ENCODE data around the gene UBASH3A. TPM values are rescaled to one million over a fixed set of nuclear protein-coding genes. Genes with fewer than 3 reads are reported as not detected.

Gene UBASH3A
- polyA plus RNA-seq, 1 donor (not counting 4 experiments of a cell fraction or from before 2014, with no cell fraction given), result not detected

GRCh38 chr21:42418886-42419285 is 15.2 kb downstream of the UBASH3A start:
- DNase-seq (ENCODE audit: low read depth, low spot score), result no peak
- Histone ChIP-seq H3K27me3 (ENCODE audit: control insufficient read depth, extremely low read depth, insufficient read depth, low read length) (peaks cover 4% of the 10 kb centered on the region), H3K79me2 (ENCODE audit: control insufficient read depth, insufficient read depth, low read length) (no peaks in the 10 kb centered on the region), H3K4me3 (ENCODE audit: control insufficient read depth in 2 of 3, extremely low read depth in 1 of 3, insufficient read depth in 2 of 3, low read depth in 1 of 3, low read length in 3 of 3) (no peak overlapping the region), H3K9me3 (ENCODE audit: control insufficient read depth, low read depth, low read length) (no peaks in the 10 kb centered on the region), H4K20me1 (ENCODE audit: control insufficient read depth, extremely low read depth, insufficient read depth, low read length) (no peaks in the 10 kb centered on the region), H3K4me2 (ENCODE audit: control insufficient read depth, extremely low read depth, insufficient read depth, low read depth, low read length) (no peak overlapping the region), H3K9me1 (ENCODE audit: control insufficient read depth, extremely low read depth, insufficient read depth, low read length) (no peaks in the 10 kb centered on the region), H2AFZ (ENCODE audit: control insufficient read depth, low read length) (no peak overlapping the region), H3K27ac (ENCODE audit: control insufficient read depth, insufficient read depth, low read length) (no peak overlapping the region), H3K9ac (ENCODE audit: control insufficient read depth, extremely low read depth, insufficient read depth, low read length) (no peak overlapping the region), H3K4me1 (ENCODE audit: control insufficient read depth, extremely low read depth, insufficient read depth, low read length) (no peaks in the 10 kb centered on the region), H3K36me3 (ENCODE audit: control insufficient read depth in 2 of 2, extremely low read depth in 1 of 2, insufficient read depth in 2 of 2, low read length in 2 of 2) (no peaks in the 10 kb centered on the region)
- no peak for TF ChIP-seq EZH2 (IDR thresholded peaks at IDR 0.05; ENCODE audit: low read length)
- no peak for TF ChIP-seq CTCF (optimal IDR thresholded peaks at IDR 0.05 in 1 of 3, IDR thresholded peaks at IDR 0.05 in 1 of 3, conservative IDR thresholded peaks at IDR 0.05 in 1 of 3; ENCODE audit: extremely low read depth in 1 of 3, insufficient read depth in 2 of 3, low read length in 3 of 3)
- dilution Hi-C loops (cut with MboI; ENCODE audit: extremely low pct_ligation_motif_present, low sequenced_read_pairs), result no loop called here
- no peak for FAIRE-seq

- Histone ChIP-seq H3K9ac (ENCODE audit: control insufficient read depth, extremely low read depth, insufficient read depth, low read length) (no peak overlapping the region), H3K4me2 (ENCODE audit: control insufficient read depth, extremely low read depth, insufficient read depth, low read depth, low read length) (no peak overlapping the region), H3K27ac (ENCODE audit: control insufficient read depth, insufficient read depth, low read length) (no peak overlapping the region), H3K36me3 (ENCODE audit: control insufficient read depth in 2 of 2, extremely low read depth in 1 of 2, insufficient read depth in 2 of 2, low read length in 2 of 2) (no peaks in the 10 kb centered on the region), H4K20me1 (ENCODE audit: control insufficient read depth, extremely low read depth, insufficient read depth, low read length) (no peaks in the 10 kb centered on the region), H3K27me3 (ENCODE audit: control insufficient read depth, extremely low read depth, insufficient read depth, low read length) (peaks cover 7% of the 10 kb centered on the region), H3K4me1 (ENCODE audit: control insufficient read depth, extremely low read depth, insufficient read depth, low read length) (no peaks in the 10 kb centered on the region), H3K4me3 (ENCODE audit: control insufficient read depth in 2 of 3, extremely low read depth in 1 of 3, insufficient read depth in 2 of 3, low read depth in 1 of 3, low read length in 3 of 3) (no peak overlapping the region), H3K9me1 (ENCODE audit: control insufficient read depth, extremely low read depth, insufficient read depth, low read length) (no peaks in the 10 kb centered on the region), H3K9me3 (ENCODE audit: control insufficient read depth, low read depth, low read length) (no peaks in the 10 kb centered on the region), H3K79me2 (ENCODE audit: control insufficient read depth, insufficient read depth, low read length) (no peaks in the 10 kb centered on the region), H2AFZ (ENCODE audit: control insufficient read depth, low read length) (no peak overlapping the region)
- no peak for FAIRE-seq
- DNase-seq (ENCODE audit: low read depth, low spot score), result no peak
- dilution Hi-C loops (cut with MboI; ENCODE audit: extremely low pct_ligation_motif_present, low sequenced_read_pairs), result loop anchor here (10.0 kb wide), 1 partner anchor 75 kb away; no protein-coding TSS in a partner anchor
- TF ChIP-seq EZH2 (IDR thresholded peaks at IDR 0.05; ENCODE audit: low read length) (no peak), CTCF (optimal IDR thresholded peaks at IDR 0.05 in 1 of 3, IDR thresholded peaks at IDR 0.05 in 1 of 3, conservative IDR thresholded peaks at IDR 0.05 in 1 of 3; ENCODE audit: extremely low read depth in 1 of 3, insufficient read depth in 2 of 3, low read length in 3 of 3) (no peak)
These were observed 16.1 kb downstream of the UBASH3A start for GRCh38 chr21:42419845-42420244.
